22Rv1 (cell line): ENCODE data around the gene FAM89B.

Experiments
- CTCF ChIP-seq: fragments of 450-650 bp; IDR thresholded peaks from 2 replicates; pipeline ENCODE4 v1.5.1; 2017; ENCODE audit warnings: mild to moderate bottlenecking
- ZFX ChIP-seq: fragments of 450-650 bp; IDR thresholded peaks from 2 replicates; pipeline ENCODE4 v1.6.1; 2017; ENCODE audit warnings: antibody characterized with exemption, borderline replicate concordance

- TF ChIP-seq CTCF (no peak), ZFX (no peak)
Observed at GRCh38 chr11:65565624-65566453, 6.5 kb upstream of the FAM89B start.
